Neural cell (in vitro differentiated cells): Measurements from ENCODE around the gene ADAR. TPM values are rescaled to one million over a fixed set of nuclear protein-coding genes. Genes with fewer than 3 reads are reported as not detected.

Experiments
- H2AFZ ChIP-seq: fragments of 200-600, 300-800 bp; sonication (generic), shearing (Covaris generic); 2 replicates; pipeline ENCODE4 v1.6.0; 2014; ENCODE audit warnings: low read depth, mild to moderate bottlenecking, antibody characterized with exemption, low read length, moderate library complexity
- H3F3A ChIP-seq: fragments of 200-600 bp; shearing (Covaris generic); 2 replicates; pipeline ENCODE4 v1.6.1; 2016; ENCODE audit warnings: mild to moderate bottlenecking, moderate library complexity, mixed read lengths, antibody characterized with exemption, low read length; ENCODE audit not compliant: insufficient read depth, poor library complexity, severe bottlenecking
- H3K27ac ChIP-seq: fragments of 200-600, 300-800 bp; sonication (generic), shearing (Covaris generic); 2 replicates; pipeline ENCODE4 v1.5.1; 2014; ENCODE audit warnings: mild to moderate bottlenecking, low read length, moderate library complexity
- H3K27me3 ChIP-seq: fragments of 300-800, 200-600 bp; sonication (generic), shearing (Covaris generic); 2 replicates; pipeline ENCODE4 v1.6.0; 2014; ENCODE audit warnings: mild to moderate bottlenecking, low read depth, low read length, moderate library complexity; ENCODE audit not compliant: insufficient read depth
- H3K36me3 ChIP-seq: fragments of 300-800, 200-600 bp; sonication (generic), shearing (Covaris generic); 2 replicates; pipeline ENCODE4 v1.5.1; 2014; ENCODE audit warnings: mild to moderate bottlenecking, antibody characterized with exemption, low read length, moderate library complexity; ENCODE audit not compliant: insufficient read depth
- H3K4me2 ChIP-seq: fragments of 300-800, 200-600 bp; sonication (generic), shearing (Covaris generic); 2 replicates; pipeline ENCODE4 v1.6.0; 2014; ENCODE audit warnings: mild to moderate bottlenecking, low read length
- H3K4me3 ChIP-seq: fragments of 300-800, 200-600 bp; sonication (generic), shearing (Covaris generic); 2 replicates; pipeline ENCODE4 v1.5.1; 2014; ENCODE audit warnings: mild to moderate bottlenecking, low read length, moderate library complexity
- H3K79me2 ChIP-seq: fragments of 200-600 bp; shearing (Covaris generic); replicated peaks from 2 replicates; pipeline ENCODE4 v1.6.0; 2014; ENCODE audit warnings: mild to moderate bottlenecking, low read length, moderate library complexity; ENCODE audit not compliant: insufficient read depth
- H3K9ac ChIP-seq: fragments of 300-800, 200-600 bp; sonication (generic), shearing (Covaris generic); 2 replicates; pipeline ENCODE4 v1.6.1; 2016; ENCODE audit warnings: mild to moderate bottlenecking, low read length, mixed read lengths
- H3K9me2 ChIP-seq: fragments of 200-600 bp; shearing (Covaris generic); 2 replicates; pipeline ENCODE4 v1.6.1; 2016; ENCODE audit warnings: mild to moderate bottlenecking, low read length, mixed read lengths; ENCODE audit not compliant: insufficient read depth
- H3K9me3 ChIP-seq: fragments of 200-600, 300-800 bp; sonication (generic), shearing (Covaris generic); 2 replicates; pipeline ENCODE4 v1.6.1; 2016; ENCODE audit warnings: mild to moderate bottlenecking, mixed run types, low read length, moderate library complexity, mixed read lengths
- H4K20me1 ChIP-seq: fragments of 200-600 bp; shearing (Covaris generic); 2 replicates; pipeline ENCODE4 v1.6.1; 2016; ENCODE audit warnings: mild to moderate bottlenecking, mixed run types; ENCODE audit not compliant: insufficient read depth
- EP300 ChIP-seq: fragments of 450-650 bp; conservative IDR thresholded peaks from 2 replicates; pipeline ENCODE4 v1.6.1; 2014; ENCODE audit warnings: antibody characterized with exemption, mild to moderate bottlenecking, moderate library complexity; ENCODE audit not compliant: poor library complexity, severe bottlenecking
- EZH2 ChIP-seq: fragments of 200-600, 300-800 bp; shearing (Covaris generic), sonication (generic); IDR thresholded peaks from 2 replicates; pipeline ENCODE4 v1.6.1; 2014; ENCODE audit warnings: antibody characterized with exemption, low read length, borderline replicate concordance, mild to moderate bottlenecking; ENCODE audit not compliant: insufficient read depth, poor library complexity, severe bottlenecking
- MXI1 ChIP-seq: fragments of 450-650 bp; conservative IDR thresholded peaks from 2 replicates; pipeline ENCODE4 v1.6.1; 2014; ENCODE audit warnings: antibody characterized with exemption, mild to moderate bottlenecking; ENCODE audit not compliant: poor library complexity, severe bottlenecking
- POLR2AphosphoS5 ChIP-seq: IDR thresholded peaks from 2 replicates; pipeline ENCODE4 v1.6.1; 2012
- RAD21 ChIP-seq: fragments of 450-650 bp; conservative IDR thresholded peaks from 2 replicates; pipeline ENCODE4 v1.6.1; 2014; ENCODE audit warnings: antibody characterized with exemption, mild to moderate bottlenecking, moderate library complexity
- SMC3 ChIP-seq: fragments of 450-650 bp; conservative IDR thresholded peaks from 2 replicates; pipeline ENCODE4 v1.6.1; 2014; ENCODE audit warnings: antibody characterized with exemption, mild to moderate bottlenecking, moderate library complexity; ENCODE audit not compliant: poor library complexity
- TAF1 ChIP-seq: IDR thresholded peaks from 2 replicates; pipeline ENCODE4 v1.6.1; 2012; ENCODE audit warnings: low read depth
- polyA plus RNA-seq: library from polyadenylated mRNA; depleted of rRNA; stranded (reverse); fragments of >200 nt; gene quantifications from 2 replicates; pipeline ENCODE4 v1.2.3, GENCODE V29; 2014
- TF ChIP-seq, protein P1 (sequence below): IDR thresholded peaks from 2 replicates; pipeline ENCODE4 v1.6.1; 2012; ENCODE audit warnings: borderline replicate concordance
- TF ChIP-seq, protein P2 (sequence below): fragments of 450-650 bp; IDR thresholded peaks from 2 replicates; pipeline ENCODE4 v1.5.1; 2014; ENCODE audit warnings: antibody characterized with exemption, mild to moderate bottlenecking, moderate library complexity; ENCODE audit not compliant: poor library complexity, severe bottlenecking

Gene ADAR
- polyA plus RNA-seq, 1 donor from 2014 or later, result 51.4 TPM

DNA sequence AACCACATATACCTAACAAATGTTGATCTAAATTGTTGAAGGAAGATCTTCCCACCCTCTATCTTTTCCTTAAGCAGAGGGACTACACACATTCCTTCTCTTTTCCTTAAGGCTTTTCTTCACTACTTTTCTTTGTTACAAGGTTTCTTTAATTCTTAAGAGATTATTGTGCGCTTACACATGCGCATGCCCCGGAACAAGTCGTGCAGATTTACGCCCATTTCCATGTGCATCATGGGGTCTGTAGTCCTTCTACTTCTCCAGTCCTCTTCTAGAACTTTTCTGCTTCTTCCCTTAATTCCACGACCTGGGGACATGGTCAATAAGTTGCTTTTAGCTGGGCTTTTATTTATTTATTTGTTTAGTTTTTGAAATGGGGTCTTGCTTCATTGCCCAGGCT lies 42.1 kb downstream of the ADAR start:
- no peak overlapping the region for H2AFZ ChIP-seq
- H3K4me3 ChIP-seq, result no peak overlapping the region
- H3K27me3 ChIP-seq, result no peaks in the 10 kb centered on the region
- H4K20me1 ChIP-seq, result no peaks in the 10 kb centered on the region
- peaks cover 14% of the 10 kb centered on the region for H3K79me2 ChIP-seq
- H3K4me2 ChIP-seq, result no peak overlapping the region
- H3K9me2 ChIP-seq, result no peaks in the 10 kb centered on the region
- H3K27ac ChIP-seq, result no peak overlapping the region
- TF ChIP-seq EZH2 (no peak), MXI1 (no peak), POLR2AphosphoS5 (no peak), EP300 (no peak), RAD21 (no peak), TAF1 (no peak), SMC3 (no peak)
- TF ChIP-seq, protein P1, sequence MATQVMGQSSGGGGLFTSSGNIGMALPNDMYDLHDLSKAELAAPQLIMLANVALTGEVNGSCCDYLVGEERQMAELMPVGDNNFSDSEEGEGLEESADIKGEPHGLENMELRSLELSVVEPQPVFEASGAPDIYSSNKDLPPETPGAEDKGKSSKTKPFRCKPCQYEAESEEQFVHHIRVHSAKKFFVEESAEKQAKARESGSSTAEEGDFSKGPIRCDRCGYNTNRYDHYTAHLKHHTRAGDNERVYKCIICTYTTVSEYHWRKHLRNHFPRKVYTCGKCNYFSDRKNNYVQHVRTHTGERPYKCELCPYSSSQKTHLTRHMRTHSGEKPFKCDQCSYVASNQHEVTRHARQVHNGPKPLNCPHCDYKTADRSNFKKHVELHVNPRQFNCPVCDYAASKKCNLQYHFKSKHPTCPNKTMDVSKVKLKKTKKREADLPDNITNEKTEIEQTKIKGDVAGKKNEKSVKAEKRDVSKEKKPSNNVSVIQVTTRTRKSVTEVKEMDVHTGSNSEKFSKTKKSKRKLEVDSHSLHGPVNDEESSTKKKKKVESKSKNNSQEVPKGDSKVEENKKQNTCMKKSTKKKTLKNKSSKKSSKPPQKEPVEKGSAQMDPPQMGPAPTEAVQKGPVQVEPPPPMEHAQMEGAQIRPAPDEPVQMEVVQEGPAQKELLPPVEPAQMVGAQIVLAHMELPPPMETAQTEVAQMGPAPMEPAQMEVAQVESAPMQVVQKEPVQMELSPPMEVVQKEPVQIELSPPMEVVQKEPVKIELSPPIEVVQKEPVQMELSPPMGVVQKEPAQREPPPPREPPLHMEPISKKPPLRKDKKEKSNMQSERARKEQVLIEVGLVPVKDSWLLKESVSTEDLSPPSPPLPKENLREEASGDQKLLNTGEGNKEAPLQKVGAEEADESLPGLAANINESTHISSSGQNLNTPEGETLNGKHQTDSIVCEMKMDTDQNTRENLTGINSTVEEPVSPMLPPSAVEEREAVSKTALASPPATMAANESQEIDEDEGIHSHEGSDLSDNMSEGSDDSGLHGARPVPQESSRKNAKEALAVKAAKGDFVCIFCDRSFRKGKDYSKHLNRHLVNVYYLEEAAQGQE, result no peak
- TF ChIP-seq, protein P2, sequence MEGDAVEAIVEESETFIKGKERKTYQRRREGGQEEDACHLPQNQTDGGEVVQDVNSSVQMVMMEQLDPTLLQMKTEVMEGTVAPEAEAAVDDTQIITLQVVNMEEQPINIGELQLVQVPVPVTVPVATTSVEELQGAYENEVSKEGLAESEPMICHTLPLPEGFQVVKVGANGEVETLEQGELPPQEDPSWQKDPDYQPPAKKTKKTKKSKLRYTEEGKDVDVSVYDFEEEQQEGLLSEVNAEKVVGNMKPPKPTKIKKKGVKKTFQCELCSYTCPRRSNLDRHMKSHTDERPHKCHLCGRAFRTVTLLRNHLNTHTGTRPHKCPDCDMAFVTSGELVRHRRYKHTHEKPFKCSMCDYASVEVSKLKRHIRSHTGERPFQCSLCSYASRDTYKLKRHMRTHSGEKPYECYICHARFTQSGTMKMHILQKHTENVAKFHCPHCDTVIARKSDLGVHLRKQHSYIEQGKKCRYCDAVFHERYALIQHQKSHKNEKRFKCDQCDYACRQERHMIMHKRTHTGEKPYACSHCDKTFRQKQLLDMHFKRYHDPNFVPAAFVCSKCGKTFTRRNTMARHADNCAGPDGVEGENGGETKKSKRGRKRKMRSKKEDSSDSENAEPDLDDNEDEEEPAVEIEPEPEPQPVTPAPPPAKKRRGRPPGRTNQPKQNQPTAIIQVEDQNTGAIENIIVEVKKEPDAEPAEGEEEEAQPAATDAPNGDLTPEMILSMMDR, result no peak
- H3K9me3 ChIP-seq, result no peaks in the 10 kb centered on the region
- no peak overlapping the region for H3K9ac ChIP-seq
- H3F3A ChIP-seq, result no peaks in the 10 kb centered on the region
- H3K36me3 ChIP-seq, result no peaks in the 10 kb centered on the region

DNA sequence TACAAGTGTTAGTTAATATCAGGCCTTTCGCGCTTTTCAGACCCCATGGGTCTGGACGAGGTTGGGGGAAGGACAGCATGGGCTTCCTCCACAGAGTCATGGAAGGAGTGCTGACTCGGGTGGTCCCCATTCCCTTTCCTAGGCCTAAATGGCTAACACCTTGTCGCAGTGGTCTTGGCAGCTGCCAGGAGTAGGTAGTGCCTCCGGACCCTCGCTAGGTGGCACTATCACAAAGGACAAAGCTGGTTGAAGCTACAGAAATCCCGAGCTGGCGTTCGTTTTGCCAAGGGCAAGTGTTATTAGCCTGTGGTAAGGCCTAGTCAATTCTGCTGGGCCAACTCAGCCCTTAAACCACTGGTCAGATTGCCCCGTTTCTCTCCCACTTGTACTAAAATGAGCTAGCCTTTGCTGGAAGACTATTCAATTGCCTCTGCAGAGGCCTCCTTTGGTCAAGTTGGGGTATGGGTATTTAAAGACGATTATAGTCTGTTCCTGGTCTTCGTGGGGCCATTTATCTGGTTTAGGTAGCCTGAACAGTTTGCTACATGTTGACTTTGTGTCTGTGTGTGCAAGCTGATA lies 48.4 kb downstream of the ADAR start:
- H3K9me3 ChIP-seq, result no peaks in the 10 kb centered on the region
- H4K20me1 ChIP-seq, result no peaks in the 10 kb centered on the region
- no peaks in the 10 kb centered on the region for H3F3A ChIP-seq
- H2AFZ ChIP-seq, result peak overlapping the region; percentile 95
- no peaks in the 10 kb centered on the region for H3K9me2 ChIP-seq
- TF ChIP-seq SMC3 (peak; percentile 88), EP300 (no peak), TAF1 (no peak), MXI1 (no peak), RAD21 (peak; percentile 97), POLR2AphosphoS5 (no peak)
- TF ChIP-seq, protein P2, result peak; percentile 98
- H3K36me3 ChIP-seq, result no peaks in the 10 kb centered on the region
- peak overlapping the region; percentile 96 for H3K27ac ChIP-seq
- H3K4me3 ChIP-seq, result peak overlapping the region; percentile 88
- no peaks in the 10 kb centered on the region for H3K27me3 ChIP-seq
- H3K79me2 ChIP-seq, result peaks cover 27% of the 10 kb centered on the region
- peak overlapping the region; percentile 65 for H3K4me2 ChIP-seq
- H3K9ac ChIP-seq, result peak overlapping the region; percentile 86
